IMR-90 (cell line): Measurements from ENCODE around the gene HDGF.

Experiments
- CEBPB ChIP-seq: IDR thresholded peaks from 2 replicates; pipeline ENCODE4 v1.6.1; 2012; ENCODE audit warnings: low read depth, low read length, improper control_type of control experiment
- CTCF ChIP-seq: conservative IDR thresholded peaks from 2 replicates; pipeline ENCODE4 v1.5.1; 2012; ENCODE audit warnings: mild to moderate bottlenecking, low read depth, low read length, improper control_type of control experiment
- FOS ChIP-seq: fragments of 150-350 bp; IDR thresholded peaks from 2 replicates; pipeline ENCODE4 v1.6.1; 2016; ENCODE audit warnings: low read depth, low read length
- MAZ ChIP-seq: IDR thresholded peaks from 2 replicates; pipeline ENCODE4 v1.6.1; 2012; ENCODE audit warnings: low read depth, mild to moderate bottlenecking, low read length, improper control_type of control experiment, moderate library complexity, borderline replicate concordance
- MXI1 ChIP-seq: IDR thresholded peaks from 2 replicates; pipeline ENCODE4 v1.6.1; 2012; ENCODE audit warnings: low read depth, mild to moderate bottlenecking, low read length, moderate library complexity, borderline replicate concordance
- POLR2A ChIP-seq: IDR thresholded peaks from 2 replicates; pipeline ENCODE4 v1.6.1; 2012; ENCODE audit warnings: mild to moderate bottlenecking, low read depth, low read length
- RAD21 ChIP-seq: IDR thresholded peaks from 2 replicates; pipeline ENCODE4 v1.6.1; 2012; ENCODE audit warnings: low read length, improper control_type of control experiment
- RCOR1 ChIP-seq: IDR thresholded peaks from 2 replicates; pipeline ENCODE4 v1.6.1; 2012; ENCODE audit warnings: mild to moderate bottlenecking, low read length, improper control_type of control experiment; ENCODE audit not compliant: insufficient replicate concordance
- RFX5 ChIP-seq: IDR thresholded peaks from 2 replicates; pipeline ENCODE4 v1.8.0; 2012; ENCODE audit warnings: low read depth, mild to moderate bottlenecking, low read length, moderate library complexity
- SMC3 ChIP-seq: fragments of 150-350 bp; IDR thresholded peaks from 2 replicates; pipeline ENCODE4 v1.6.1; 2016; ENCODE audit warnings: low read depth, mild to moderate bottlenecking, antibody characterized with exemption, low read length, moderate library complexity
- USF2 ChIP-seq: fragments of 150-350 bp; IDR thresholded peaks from 2 replicates; pipeline ENCODE4 v1.6.1; 2017; ENCODE audit warnings: mild to moderate bottlenecking, antibody characterized with exemption, low read length, low read depth
- TF ChIP-seq, protein P1 (sequence below): fragments of 150-350 bp; IDR thresholded peaks from 2 replicates; pipeline ENCODE4 v1.6.1; 2016; ENCODE audit warnings: low read depth, mild to moderate bottlenecking, low read length, moderate library complexity, borderline replicate concordance

DNA sequence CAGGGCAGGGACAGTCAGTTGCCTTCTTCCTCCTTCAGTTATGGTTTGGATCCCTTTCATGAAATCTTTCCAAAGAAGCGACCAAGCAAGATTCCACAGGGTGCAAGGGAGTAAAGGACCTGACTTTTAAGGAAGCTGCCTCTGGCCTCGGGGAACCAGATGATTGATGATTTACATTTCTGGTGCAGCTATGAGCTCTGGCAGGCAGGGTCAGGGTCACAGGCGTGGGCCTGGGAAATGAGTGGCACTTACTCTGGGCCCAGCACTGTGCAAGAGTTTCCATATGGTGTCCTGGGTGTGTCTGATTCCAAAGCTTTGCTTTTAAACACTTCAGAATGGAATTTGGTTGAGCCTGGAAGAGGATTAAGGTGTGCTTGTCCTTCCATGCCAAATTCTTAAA, 38.8 kb downstream of the HDGF start:
- TF ChIP-seq MXI1 (no peak), POLR2A (no peak), CTCF (no peak), SMC3 (no peak), RFX5 (no peak), USF2 (no peak), RAD21 (no peak), MAZ (no peak), FOS (no peak), CEBPB (no peak), RCOR1 (no peak)
- TF ChIP-seq, protein P1, sequence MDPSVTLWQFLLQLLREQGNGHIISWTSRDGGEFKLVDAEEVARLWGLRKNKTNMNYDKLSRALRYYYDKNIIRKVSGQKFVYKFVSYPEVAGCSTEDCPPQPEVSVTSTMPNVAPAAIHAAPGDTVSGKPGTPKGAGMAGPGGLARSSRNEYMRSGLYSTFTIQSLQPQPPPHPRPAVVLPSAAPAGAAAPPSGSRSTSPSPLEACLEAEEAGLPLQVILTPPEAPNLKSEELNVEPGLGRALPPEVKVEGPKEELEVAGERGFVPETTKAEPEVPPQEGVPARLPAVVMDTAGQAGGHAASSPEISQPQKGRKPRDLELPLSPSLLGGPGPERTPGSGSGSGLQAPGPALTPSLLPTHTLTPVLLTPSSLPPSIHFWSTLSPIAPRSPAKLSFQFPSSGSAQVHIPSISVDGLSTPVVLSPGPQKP: no peak
